ENCODE results near the gene CAPN15. TPM values are rescaled to one million over a fixed set of nuclear protein-coding genes. Genes with fewer than 3 reads are reported as not detected.

Gene CAPN15
- total RNA-seq, 1 experiment from 2014 or later: 70.1 TPM

GRCh38 chr16:566475-567372, 39.2 kb downstream of the CAPN15 start, which contains the start of gene NHLRC4:
Gene NHLRC4 (plus strand): TSS chr16:567005. CDS start chr16:568048, 1,043 bp downstream.
- in situ Hi-C loops (cut with HindIII; ENCODE audit: low pct_unique_long_range_greater_than_20kb, low sequenced_read_pairs): no loop called here
- no peak for DNase-seq (ENCODE audit: low read depth)

- no peak for DNase-seq (ENCODE audit: low read depth)
- in situ Hi-C loops (cut with HindIII; ENCODE audit: low pct_unique_long_range_greater_than_20kb, low sequenced_read_pairs): no loop called here
Observed at GRCh38 chr16:567373-568256, 40.1 kb downstream of the CAPN15 start.

GRCh38 chr16:568401-569258, 41.1 kb downstream of the CAPN15 start:
- in situ Hi-C loops (cut with HindIII; ENCODE audit: low pct_unique_long_range_greater_than_20kb, low sequenced_read_pairs): no loop called here
- DNase-seq (ENCODE audit: low read depth): no peak

GRCh38 chr16:569445-570254, 42.1 kb downstream of the CAPN15 start, which contains the start of gene PIGQ:
Gene PIGQ (plus strand): TSS chr16:569968. CDS start chr16:574075, 4,107 bp downstream.
- DNase-seq (ENCODE audit: low read depth): peak; percentile 55
- in situ Hi-C loops (cut with HindIII; ENCODE audit: low pct_unique_long_range_greater_than_20kb, low sequenced_read_pairs): no loop called here

- DNase-seq (ENCODE audit: low read depth): no peak
- in situ Hi-C loops (cut with HindIII; ENCODE audit: low pct_unique_long_range_greater_than_20kb, low sequenced_read_pairs): no loop called here
Observed at GRCh38 chr16:572865-573650, 45.5 kb downstream of the CAPN15 start.

- DNase-seq (ENCODE audit: low read depth): no peak
- in situ Hi-C loops (cut with HindIII; ENCODE audit: low pct_unique_long_range_greater_than_20kb, low sequenced_read_pairs): no loop called here
Observed at GRCh38 chr16:574021-574760, 46.7 kb downstream of the CAPN15 start.

GRCh38 chr16:575354-576196, 48.1 kb downstream of the CAPN15 start:
- in situ Hi-C loops (cut with HindIII; ENCODE audit: low pct_unique_long_range_greater_than_20kb, low sequenced_read_pairs): no loop called here
- DNase-seq (ENCODE audit: low read depth): no peak

- DNase-seq (ENCODE audit: low read depth): no peak
- in situ Hi-C loops (cut with HindIII; ENCODE audit: low pct_unique_long_range_greater_than_20kb, low sequenced_read_pairs): no loop called here
Observed at GRCh38 chr16:576197-576822, 48.8 kb downstream of the CAPN15 start.

- in situ Hi-C loops (cut with HindIII; ENCODE audit: low pct_unique_long_range_greater_than_20kb, low sequenced_read_pairs): no loop called here
- no peak for DNase-seq (ENCODE audit: low read depth)
Observed at GRCh38 chr16:576823-577201, 49.3 kb downstream of the CAPN15 start.

GRCh38 chr16:577796-578195, 50.3 kb downstream of the CAPN15 start:
- in situ Hi-C loops (cut with HindIII; ENCODE audit: low pct_unique_long_range_greater_than_20kb, low sequenced_read_pairs): no loop called here
- DNase-seq (ENCODE audit: low read depth): no peak

- in situ Hi-C loops (cut with HindIII; ENCODE audit: low pct_unique_long_range_greater_than_20kb, low sequenced_read_pairs): no loop called here
- no peak for DNase-seq (ENCODE audit: low read depth)
Observed at GRCh38 chr16:578232-578869, 50.8 kb downstream of the CAPN15 start.

- in situ Hi-C loops (cut with HindIII; ENCODE audit: low pct_unique_long_range_greater_than_20kb, low sequenced_read_pairs): no loop called here
- no peak for DNase-seq (ENCODE audit: low read depth)
Observed at GRCh38 chr16:578870-579405, 51.4 kb downstream of the CAPN15 start.

GRCh38 chr16:580141-580945, 52.8 kb downstream of the CAPN15 start:
- in situ Hi-C loops (cut with HindIII; ENCODE audit: low pct_unique_long_range_greater_than_20kb, low sequenced_read_pairs): no loop called here
- no peak for DNase-seq (ENCODE audit: low read depth)

Measured in Caki2 (cell line).